Effector memory CD4-positive, alpha-beta T cell (primary cell): ENCODE results near the gene OGDH.
A peak's percentile ranks its signal among the peaks of the same experiment; 100 is the strongest.
"Not testable (repeated sequence)": the region's sequence is repeated elsewhere in the genome, so short reads cannot be mapped to it uniquely, and the experiment has no call there.

Experiments
- DNase-seq, 3 donors: peaks; one replicate each; pipeline ENCODE4 v3.0.0-alpha.2; 2020
- H3K27ac ChIP-seq: 2 replicates; pipeline ENCODE4 v1.7.0; 2013; ENCODE audit warnings: mild to moderate bottlenecking, low read length, moderate library complexity; ENCODE audit not compliant: insufficient read depth, poor library complexity, severe bottlenecking
- H3K27me3 ChIP-seq: replicated peaks from 2 replicates; pipeline ENCODE4 v1.7.0; 2013; ENCODE audit warnings: mild to moderate bottlenecking, low read length; ENCODE audit not compliant: insufficient read depth, control insufficient read depth, poor library complexity, severe bottlenecking
- H3K36me3 ChIP-seq: 2 replicates; pipeline ENCODE4 v1.7.0; 2013; ENCODE audit warnings: mild to moderate bottlenecking, low read length, moderate library complexity; ENCODE audit not compliant: control insufficient read depth, insufficient read depth
- H3K4me1 ChIP-seq: 2 replicates; pipeline ENCODE4 v1.7.0; 2013; ENCODE audit warnings: low read length, mild to moderate bottlenecking; ENCODE audit not compliant: control insufficient read depth, insufficient read depth, poor library complexity, severe bottlenecking
- H3K4me3 ChIP-seq: 2 replicates; pipeline ENCODE4 v1.7.0; 2013; ENCODE audit warnings: low read length, low read depth, mild to moderate bottlenecking; ENCODE audit not compliant: insufficient read depth, poor library complexity, severe bottlenecking
- H3K9me3 ChIP-seq: 2 replicates; pipeline ENCODE4 v1.7.0; 2013; ENCODE audit warnings: mild to moderate bottlenecking, low read length, moderate library complexity; ENCODE audit not compliant: control insufficient read depth

The OGDH gene

GRCh38 chr7:44700322-44700721 is 93.9 kb downstream of the OGDH start:
- H3K9me3 ChIP-seq = no peaks in the 10 kb centered on the region
- no peaks in the 10 kb centered on the region for H3K27me3 ChIP-seq
- no peak for DNase-seq
- H3K4me1 ChIP-seq = no peaks in the 10 kb centered on the region
- H3K27ac ChIP-seq = no peak overlapping the region
- H3K36me3 ChIP-seq = peaks cover 58% of the 10 kb centered on the region
- H3K4me3 ChIP-seq = no peak overlapping the region

GRCh38 chr7:44703391-44703790 is 97.0 kb downstream of the OGDH start:
- DNase-seq, H3K27me3 ChIP-seq, H3K4me1 ChIP-seq, H3K9me3 ChIP-seq, H3K4me3 ChIP-seq, H3K27ac ChIP-seq: not testable (repeated sequence)
- peaks cover 45% of the 10 kb centered on the region for H3K36me3 ChIP-seq

GRCh38 chr7:44703921-44704320 is 97.5 kb downstream of the OGDH start:
- Histone ChIP-seq H3K36me3 (peaks cover 49% of the 10 kb centered on the region), H3K4me3 (no peak overlapping the region), H3K27ac (no peak overlapping the region)

GRCh38 chr7:44705434-44705833 is 99.0 kb downstream of the OGDH start:
- Histone ChIP-seq H3K4me3 (no peak overlapping the region), H3K27ac (no peak overlapping the region), H3K27me3 (no peaks in the 10 kb centered on the region), H3K36me3 (peaks cover 42% of the 10 kb centered on the region), H3K9me3 (no peaks in the 10 kb centered on the region), H3K4me1 (no peaks in the 10 kb centered on the region)
- no peak for DNase-seq

More at GRCh38 chr7:44703921-44704320, 97.5 kb downstream of the OGDH start:
- Histone ChIP-seq H3K27me3 (no peaks in the 10 kb centered on the region), H3K9me3 (no peaks in the 10 kb centered on the region), H3K4me1 (no peaks in the 10 kb centered on the region)
- DNase-seq = no peak

GRCh38 chr7:44706788-44707557 is 100.5 kb downstream of the OGDH start:
- Histone ChIP-seq H3K27ac (no peak overlapping the region), H3K27me3 (no peaks in the 10 kb centered on the region), H3K4me3 (no peak overlapping the region), H3K9me3 (no peaks in the 10 kb centered on the region), H3K36me3 (peaks cover 29% of the 10 kb centered on the region), H3K4me1 (peaks cover 1% of the 10 kb centered on the region)
- DNase-seq = no peak

- no peak overlapping the region for H3K4me3 ChIP-seq
- H3K36me3 ChIP-seq = peaks cover 26% of the 10 kb centered on the region
- no peaks in the 10 kb centered on the region for H3K27me3 ChIP-seq
- H3K9me3 ChIP-seq = no peaks in the 10 kb centered on the region
- no peak for DNase-seq
- H3K27ac ChIP-seq = no peak overlapping the region
- H3K4me1 ChIP-seq = peaks cover 6% of the 10 kb centered on the region
Measured at GRCh38 chr7:44707558-44708230, 101.3 kb downstream of the OGDH start.

- Histone ChIP-seq H3K4me1 (peaks cover 6% of the 10 kb centered on the region), H3K36me3 (peaks cover 26% of the 10 kb centered on the region), H3K4me3 (no peak overlapping the region), H3K27me3 (no peaks in the 10 kb centered on the region), H3K27ac (no peak overlapping the region), H3K9me3 (no peaks in the 10 kb centered on the region)
- DNase-seq = no peak
Measured at GRCh38 chr7:44709011-44709915, 102.8 kb downstream of the OGDH start.

GRCh38 chr7:44709945-44710596 is 103.6 kb downstream of the OGDH start:
- H3K36me3 ChIP-seq = peaks cover 26% of the 10 kb centered on the region
- no peak overlapping the region for H3K4me3 ChIP-seq
- no peaks in the 10 kb centered on the region for H3K9me3 ChIP-seq
- DNase-seq = no peak
- no peak overlapping the region for H3K27ac ChIP-seq
- peaks cover 6% of the 10 kb centered on the region for H3K4me1 ChIP-seq
- no peaks in the 10 kb centered on the region for H3K27me3 ChIP-seq

GRCh38 chr7:44711528-44711927 is 105.1 kb downstream of the OGDH start:
- Histone ChIP-seq H3K27ac (peak overlapping the region; percentile 6), H3K4me3 (no peak overlapping the region), H3K4me1 (peaks cover 6% of the 10 kb centered on the region), H3K9me3 (no peaks in the 10 kb centered on the region), H3K36me3 (peaks cover 26% of the 10 kb centered on the region), H3K27me3 (no peaks in the 10 kb centered on the region)
- no peak for DNase-seq
